ENCODE data around the gene CD1C.
"Not testable (repeated sequence)": the region's sequence is repeated elsewhere in the genome, so short reads cannot be mapped to it uniquely, and the experiment has no call there.

Gene CD1C

DNA sequence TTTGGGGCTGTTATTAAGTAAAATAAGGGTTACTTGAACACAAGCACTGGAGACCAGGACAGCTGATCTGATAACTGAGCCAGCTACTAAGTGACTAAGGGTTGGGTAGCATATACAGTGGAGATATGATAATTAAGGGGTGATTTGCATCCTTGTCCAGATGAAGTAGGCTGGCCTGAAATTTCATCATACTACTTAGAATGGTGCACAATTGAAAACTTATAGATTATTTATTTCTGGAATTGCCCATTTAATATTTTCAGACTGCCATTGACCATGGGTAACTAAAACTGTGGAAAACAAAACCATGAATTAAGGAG lies 45.5 kb downstream of the CD1C start:
- peaks cover 9 to 10% of the 10 kb centered on the region in 2 donors for H3K9me3 Mint-ChIP-seq
- DNase-seq = no peak
- peaks cover 6% of the 10 kb centered on the region for H3K4me1 Mint-ChIP-seq
- no peak for ATAC-seq
- H3K4me3 Mint-ChIP-seq = no peak overlapping the region
- no peak overlapping the region for H3K27ac Mint-ChIP-seq
- peaks cover 7% of the 10 kb centered on the region for H3K27me3 Mint-ChIP-seq

DNA sequence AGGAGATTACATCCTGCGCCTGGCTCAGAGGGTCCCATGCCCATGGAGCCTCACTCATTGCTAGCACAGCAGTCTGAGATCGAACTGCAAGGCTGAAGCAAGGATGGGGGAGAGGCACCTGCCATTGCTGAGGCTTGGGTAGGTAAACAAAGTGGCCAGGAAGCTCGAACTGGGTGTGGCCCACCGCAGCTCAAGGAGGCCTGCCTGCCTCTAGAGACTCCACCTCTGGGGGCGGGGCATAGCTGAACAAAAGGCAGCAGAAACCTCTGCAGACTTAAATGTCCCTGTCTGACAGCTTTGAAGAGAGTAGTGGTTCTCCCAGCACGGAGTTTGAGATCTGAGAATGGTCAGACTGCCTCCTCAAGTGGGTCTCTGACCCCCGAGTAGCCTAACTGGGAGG lies 46.7 kb downstream of the CD1C start:
- peaks cover 10 to 15% of the 10 kb centered on the region in 2 donors for H3K9me3 Mint-ChIP-seq
- not testable (repeated sequence) for H3K4me1 Mint-ChIP-seq, DNase-seq, ATAC-seq, H3K27me3 Mint-ChIP-seq, H3K4me3 Mint-ChIP-seq, H3K27ac Mint-ChIP-seq
